WTC11 (cell line): ENCODE data around the gene KHSRP. TPM values are rescaled to one million over a fixed set of nuclear protein-coding genes. Genes with fewer than 3 reads are reported as not detected.

Experiments used
- ATAC-seq: fragments of 200-7000 bp; cut with Tn5 transposase; 2 replicates; pipeline ENCODE4 v1.10.0; 2021; ENCODE audit warnings: mild to moderate bottlenecking, moderate library complexity
- CTCF ChIA-PET: fragments of 300-600 bp; sonication (Branson Sonifier 250); formaldehyde crosslinking; loops from one replicate; lab custom pipeline; 2021; ENCODE audit warnings: antibody characterized with exemption; lab: Charles Lee
- POLR2A ChIA-PET: fragments of 350-600 bp; sonication (Branson Sonifier 250); formaldehyde crosslinking; loops from one replicate; lab custom pipeline; 2021; ENCODE audit warnings: antibody characterized with exemption; lab: Charles Lee
- DNase-seq: peaks from one replicate; pipeline ENCODE4 v3.0.0; 2021; ENCODE audit warnings: low spot score
- H3K27ac Mint-ChIP-seq: 2 replicates; pipeline ENCODE4 v1.8.0; 2021; ENCODE audit warnings: mixed read lengths
- H3K27me3 Mint-ChIP-seq: 2 replicates; pipeline ENCODE4 v1.8.0; 2021; ENCODE audit warnings: low read depth, mild to moderate bottlenecking, moderate library complexity, mixed read lengths
- H3K36me3 Mint-ChIP-seq: 2 replicates; pipeline ENCODE4 v1.8.0; 2021; ENCODE audit warnings: mixed read lengths
- H3K4me1 Mint-ChIP-seq: 2 replicates; pipeline ENCODE4 v1.8.0; 2022; ENCODE audit warnings: mixed read lengths
- H3K4me3 Mint-ChIP-seq: 2 replicates; pipeline ENCODE4 v1.8.0; 2021; ENCODE audit warnings: mild to moderate bottlenecking, moderate library complexity, mixed read lengths
- H3K9me3 Mint-ChIP-seq: 2 replicates; pipeline ENCODE4 v1.8.0; 2021; ENCODE audit warnings: mixed read lengths
- AR ChIP-seq: fragments of 250-450 bp; sonication (Bioruptor Pico); IDR thresholded peaks from 2 replicates; pipeline ENCODE4 v1.9.0; 2021; ENCODE audit warnings: mild to moderate bottlenecking
- ATF3 ChIP-seq: sonication (generic); formaldehyde crosslinking; conservative IDR thresholded peaks from 2 replicates; pipeline ENCODE4 v1.8.1; 2022; ENCODE audit warnings: mild to moderate bottlenecking, missing genetic modification reagents
- CDX4 ChIP-seq: fragments of 250-450 bp; sonication (Bioruptor Pico); IDR thresholded peaks from 2 replicates; pipeline ENCODE4 v1.9.0; 2021; ENCODE audit warnings: moderate library complexity, mild to moderate bottlenecking, inconsistent platforms, borderline replicate concordance
- CREB1 ChIP-seq: sonication (generic); formaldehyde crosslinking; IDR thresholded peaks from 2 replicates; pipeline ENCODE4 v1.8.0; 2023; ENCODE audit warnings: mild to moderate bottlenecking, missing genetic modification reagents
- CTCF ChIP-seq: fragments of 200-600 bp; IDR thresholded peaks from 2 replicates; pipeline ENCODE4 v1.8.0; 2022; ENCODE audit warnings: antibody characterized with exemption
- EMX1 ChIP-seq: fragments of 250-450 bp; sonication (Bioruptor Pico); IDR thresholded peaks from 2 replicates; pipeline ENCODE4 v1.8.0; 2021; ENCODE audit warnings: mild to moderate bottlenecking
- ERG ChIP-seq: fragments of 250-450 bp; sonication (Bioruptor Pico); IDR thresholded peaks from 2 replicates; pipeline ENCODE4 v1.8.0; 2021; ENCODE audit warnings: mild to moderate bottlenecking
- HMGA2 ChIP-seq: fragments of 250-450 bp; sonication (Bioruptor Pico); IDR thresholded peaks from 2 replicates; pipeline ENCODE4 v1.4.0; 2021; ENCODE audit warnings: mild to moderate bottlenecking, moderate library complexity
- HMGXB4 ChIP-seq: sonication (generic); formaldehyde crosslinking; IDR thresholded peaks from 2 replicates; pipeline ENCODE4 v1.8.1; 2023; ENCODE audit warnings: mild to moderate bottlenecking, moderate library complexity, missing genetic modification reagents
- MXD4 ChIP-seq: fragments of 250-450 bp; sonication (Bioruptor Pico); IDR thresholded peaks from 2 replicates; pipeline ENCODE4 v1.8.0; 2021; ENCODE audit warnings: mild to moderate bottlenecking, moderate library complexity, borderline replicate concordance
- MYBL2 ChIP-seq: sonication (generic); formaldehyde crosslinking; IDR thresholded peaks from 2 replicates; pipeline ENCODE4 v1.8.1; 2023; ENCODE audit warnings: mild to moderate bottlenecking, moderate library complexity, missing genetic modification reagents
- NR1H2 ChIP-seq: sonication (generic); formaldehyde crosslinking; IDR thresholded peaks from 2 replicates; pipeline ENCODE4 v1.9.0; 2021; ENCODE audit warnings: mild to moderate bottlenecking, moderate library complexity, missing genetic modification reagents
- PRDM15 ChIP-seq: sonication (generic); formaldehyde crosslinking; IDR thresholded peaks from 2 replicates; pipeline ENCODE4 v1.8.0; 2022; ENCODE audit warnings: missing genetic modification reagents
- PRRX2 ChIP-seq: fragments of 250-450 bp; sonication (Bioruptor Pico); IDR thresholded peaks from 2 replicates; pipeline ENCODE4 v1.8.0; 2021; ENCODE audit warnings: mild to moderate bottlenecking
- RELA ChIP-seq: sonication (generic); formaldehyde crosslinking; IDR thresholded peaks from 2 replicates; pipeline ENCODE4 v1.8.1; 2022; ENCODE audit warnings: missing genetic modification reagents, mild to moderate bottlenecking, borderline replicate concordance
- SMAD3 ChIP-seq: sonication (generic); formaldehyde crosslinking; IDR thresholded peaks from 2 replicates; pipeline ENCODE4 v1.8.0; 2022; ENCODE audit warnings: missing genetic modification reagents, mild to moderate bottlenecking, borderline replicate concordance
- ZNF396 ChIP-seq: fragments of 250-450 bp; sonication (Bioruptor Pico); IDR thresholded peaks from 2 replicates; pipeline ENCODE4 v1.8.0; 2021; ENCODE audit warnings: mild to moderate bottlenecking, moderate library complexity, borderline replicate concordance
- ZNF416 ChIP-seq: fragments of 250-450 bp; sonication (Bioruptor Pico); IDR thresholded peaks from 2 replicates; pipeline ENCODE4 v1.9.0; 2021; ENCODE audit warnings: mild to moderate bottlenecking, inconsistent platforms
- total RNA-seq: library from RNA; stranded (reverse); gene quantifications from 3 replicates; pipeline ENCODE4 v1.2.3, GENCODE V29; 2021
- TF ChIP-seq, protein P1 (sequence below): sonication (generic); formaldehyde crosslinking; IDR thresholded peaks from 2 replicates; pipeline ENCODE4 v1.8.1; 2023; ENCODE audit warnings: mild to moderate bottlenecking, missing genetic modification reagents
- TF ChIP-seq, protein P2 (sequence below): sonication (generic); formaldehyde crosslinking; IDR thresholded peaks from 2 replicates; pipeline ENCODE4 v1.8.0; 2022; ENCODE audit warnings: mild to moderate bottlenecking, missing genetic modification reagents

Gene KHSRP
- total RNA-seq, 1 experiment from 2014 or later, result 572 TPM

DNA sequence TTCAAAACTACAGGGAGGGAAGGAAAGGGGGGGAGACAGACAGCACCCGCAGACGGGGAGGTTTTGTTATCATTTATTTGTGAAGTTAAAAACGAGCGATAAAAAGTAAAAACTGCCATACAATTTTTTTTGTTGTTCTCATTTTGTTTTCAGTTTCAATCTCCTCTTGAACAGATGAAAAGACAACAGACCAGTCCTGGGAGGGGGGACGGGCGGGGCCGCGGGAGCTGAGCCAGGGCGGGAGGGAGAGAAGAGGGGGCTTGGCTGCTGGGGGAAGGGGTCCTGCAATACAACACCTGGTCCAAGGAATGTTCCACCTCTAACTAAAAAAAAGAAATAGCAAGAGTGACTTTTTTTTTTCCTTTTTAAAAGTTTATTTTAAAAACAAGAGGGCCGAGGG, 11.3 kb downstream of the KHSRP start (continued):
- TF ChIP-seq, protein P1, sequence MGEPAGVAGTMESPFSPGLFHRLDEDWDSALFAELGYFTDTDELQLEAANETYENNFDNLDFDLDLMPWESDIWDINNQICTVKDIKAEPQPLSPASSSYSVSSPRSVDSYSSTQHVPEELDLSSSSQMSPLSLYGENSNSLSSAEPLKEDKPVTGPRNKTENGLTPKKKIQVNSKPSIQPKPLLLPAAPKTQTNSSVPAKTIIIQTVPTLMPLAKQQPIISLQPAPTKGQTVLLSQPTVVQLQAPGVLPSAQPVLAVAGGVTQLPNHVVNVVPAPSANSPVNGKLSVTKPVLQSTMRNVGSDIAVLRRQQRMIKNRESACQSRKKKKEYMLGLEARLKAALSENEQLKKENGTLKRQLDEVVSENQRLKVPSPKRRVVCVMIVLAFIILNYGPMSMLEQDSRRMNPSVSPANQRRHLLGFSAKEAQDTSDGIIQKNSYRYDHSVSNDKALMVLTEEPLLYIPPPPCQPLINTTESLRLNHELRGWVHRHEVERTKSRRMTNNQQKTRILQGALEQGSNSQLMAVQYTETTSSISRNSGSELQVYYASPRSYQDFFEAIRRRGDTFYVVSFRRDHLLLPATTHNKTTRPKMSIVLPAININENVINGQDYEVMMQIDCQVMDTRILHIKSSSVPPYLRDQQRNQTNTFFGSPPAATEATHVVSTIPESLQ (CRISPR knock-in tag), result no peak
- no peak for TF ChIP-seq RELA (CRISPR knock-in tag)
- TF ChIP-seq PRDM15 (CRISPR knock-in tag), result no peak

- DNase-seq (peak; percentile 87), ATAC-seq (peak; percentile 88)
- CTCF ChIA-PET, result interaction anchor here (0.6 to 1.6 kb wide), 13 partner anchors 9 to 194 kb away, joined by 3 to 13 read pairs (median 4); partner anchors contain the start of genes ALKBH7, CLPP and KHSRP
- POLR2A ChIA-PET, result interaction anchor here (1.0 to 1.3 kb wide), 3 partner anchors 13 to 34 kb away, joined by 3 to 4 read pairs (median 3); partner anchors contain the start of gene KHSRP
- H3K36me3 Mint-ChIP-seq, result peaks cover 26% of the 10 kb centered on the region
- peaks cover 7% of the 10 kb centered on the region for H3K4me1 Mint-ChIP-seq
- no peaks in the 10 kb centered on the region for H3K27me3 Mint-ChIP-seq
- no peak overlapping the region for H3K4me3 Mint-ChIP-seq
- no peak overlapping the region for H3K27ac Mint-ChIP-seq
- H3K9me3 Mint-ChIP-seq, result no peaks in the 10 kb centered on the region
- TF ChIP-seq PRRX2, result no peak
- no peak for TF ChIP-seq MYBL2
- TF ChIP-seq ZNF416, result peak; percentile 9; the same call in 1 of the 2 replicates
- TF ChIP-seq HMGA2 (CRISPR knock-in tag), result no peak
- no peak for TF ChIP-seq MXD4 (CRISPR knock-in tag)
- no peak for TF ChIP-seq ERG
- no peak for TF ChIP-seq NR1H2 (CRISPR knock-in tag)
- TF ChIP-seq ATF3 (CRISPR knock-in tag), result no peak
- no peak for TF ChIP-seq EMX1 (CRISPR knock-in tag)
- TF ChIP-seq CDX4 (CRISPR knock-in tag), result no peak
- peak; percentile 86 for TF ChIP-seq CTCF
- no peak for TF ChIP-seq SMAD3 (CRISPR knock-in tag)
- TF ChIP-seq ZNF396, result no peak
- TF ChIP-seq AR (CRISPR knock-in tag), result 0 out of 2 replicates have a peak, but pooled peaks have one; percentile 15
- 0 out of 2 replicates have a peak, but pooled peaks have one; percentile 18 for TF ChIP-seq CREB1 (CRISPR knock-in tag)
- TF ChIP-seq, protein P2, sequence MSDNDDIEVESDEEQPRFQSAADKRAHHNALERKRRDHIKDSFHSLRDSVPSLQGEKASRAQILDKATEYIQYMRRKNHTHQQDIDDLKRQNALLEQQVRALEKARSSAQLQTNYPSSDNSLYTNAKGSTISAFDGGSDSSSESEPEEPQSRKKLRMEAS (CRISPR knock-in tag), result no peak
- TF ChIP-seq HMGXB4 (CRISPR knock-in tag), result no peak
Measured at GRCh38 chr19:6412447-6413091, 12.0 kb downstream of the KHSRP start.
